Measurements from ENCODE around the gene KRTAP5-9.
"Not testable (repeated sequence)": the region's sequence is repeated elsewhere in the genome, so short reads cannot be mapped to it uniquely, and the experiment has no call there.

Gene KRTAP5-9

DNA sequence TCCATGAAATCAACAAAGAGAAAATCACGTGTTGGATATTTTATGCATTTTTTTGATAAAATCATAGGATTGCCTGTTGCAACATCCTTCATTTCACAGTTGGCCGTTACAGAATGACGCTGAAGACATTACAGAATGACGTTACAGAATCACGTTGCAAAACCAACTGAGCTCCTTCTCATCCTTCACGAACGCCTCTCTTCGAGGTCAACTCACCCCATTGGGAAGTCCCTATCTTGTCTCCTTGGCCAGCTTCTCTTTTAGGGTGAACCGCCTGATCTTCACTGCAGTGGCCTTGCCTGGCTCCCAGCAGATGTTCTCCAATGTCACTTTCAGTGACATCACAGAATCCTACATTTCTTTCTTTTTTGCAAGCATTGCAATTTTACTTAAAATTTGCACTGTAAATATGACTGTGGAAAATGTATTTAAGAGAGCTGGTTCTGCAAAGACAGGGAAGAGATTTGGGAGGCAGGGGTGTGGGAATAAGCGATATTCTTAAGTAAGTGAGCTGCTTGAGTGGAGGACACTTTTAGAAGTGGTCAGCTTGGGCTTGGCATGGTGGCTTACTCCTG is 16.1 kb upstream of the KRTAP5-9 start:
- no peak for DNase-seq (ENCODE audit: low spot score)
- no peak for TF ChIP-seq CTCF (IDR thresholded peaks at IDR 0.05; ENCODE audit: borderline replicate concordance, control extremely low read depth, extremely low read depth, insufficient read depth, missing control alignments)
- in situ Hi-C loops (cut with MboI; ENCODE audit: low sequenced_read_pairs, unreplicated experiment): no loop called here

DNA sequence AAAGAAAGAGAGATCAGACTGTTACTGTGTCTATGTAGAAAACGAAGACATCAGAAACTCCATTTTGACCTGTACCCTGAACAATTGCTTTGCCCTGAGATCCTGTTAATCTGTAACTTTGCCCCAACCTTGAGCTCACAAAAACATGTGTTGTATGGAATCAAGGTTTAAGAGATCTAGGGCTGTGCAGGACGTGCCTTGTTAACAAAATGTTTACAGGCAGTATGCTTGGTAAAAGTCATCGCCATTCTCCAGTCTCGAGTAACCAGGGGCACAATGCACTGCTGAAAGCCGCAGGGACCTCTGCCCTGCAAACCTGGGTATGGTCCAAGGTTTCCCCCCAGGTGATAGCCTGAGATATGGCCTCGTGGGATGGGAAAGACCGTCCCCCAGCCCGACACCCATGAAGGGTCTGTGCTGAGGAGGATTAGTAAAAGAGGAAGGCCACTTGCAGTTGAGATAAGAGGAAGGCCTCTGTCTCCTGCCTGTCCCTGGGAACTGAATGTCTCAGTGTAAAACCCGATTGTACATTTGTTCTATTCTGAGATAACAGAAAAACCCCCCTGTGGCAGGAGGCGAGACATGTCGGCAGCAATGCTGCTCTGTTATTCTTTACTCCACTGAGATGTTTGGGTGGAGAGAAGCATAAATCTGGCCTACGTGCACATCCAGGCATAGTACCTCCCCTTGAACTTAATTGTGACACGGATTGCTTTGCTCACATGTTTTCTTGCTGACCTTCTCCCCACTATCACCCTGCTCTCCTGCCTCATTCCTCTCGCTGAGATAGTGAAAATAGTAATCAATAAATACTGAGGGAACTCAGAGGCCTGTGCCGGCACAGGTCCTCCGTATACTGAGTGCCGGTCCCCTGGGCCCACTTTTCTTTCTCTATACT is 13.3 kb upstream of the KRTAP5-9 start:
- DNase-seq (ENCODE audit: low spot score); in situ Hi-C loops (cut with MboI; ENCODE audit: low sequenced_read_pairs, unreplicated experiment): not testable (repeated sequence)

GRCh38 chr11:71535825-71536224 is 12.4 kb upstream of the KRTAP5-9 start:
- in situ Hi-C loops (cut with MboI; ENCODE audit: low sequenced_read_pairs, unreplicated experiment): no loop called here
- no peak for TF ChIP-seq CTCF (IDR thresholded peaks at IDR 0.05; ENCODE audit: borderline replicate concordance, control extremely low read depth, extremely low read depth, insufficient read depth, missing control alignments)

DNA sequence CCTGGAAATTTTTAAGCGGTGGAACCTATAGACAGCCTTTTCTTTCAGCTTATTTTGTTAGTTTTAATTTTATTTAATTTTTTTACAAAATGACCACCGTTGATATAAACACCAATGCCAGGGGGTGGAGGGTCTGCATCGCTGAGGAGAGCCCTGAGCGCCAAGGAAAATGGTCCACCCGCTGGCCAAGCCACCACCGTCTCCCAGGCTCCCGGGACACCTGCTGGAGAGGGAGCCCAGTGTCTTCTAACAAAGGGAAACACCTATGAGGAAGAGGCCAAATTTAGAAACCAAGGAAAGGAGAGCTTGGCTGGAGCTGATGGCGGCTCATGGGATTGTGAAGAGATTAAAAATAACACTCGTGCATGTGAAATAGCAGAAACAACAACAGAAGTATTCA is 10.7 kb upstream of the KRTAP5-9 start:
- TF ChIP-seq CTCF (IDR thresholded peaks at IDR 0.05; ENCODE audit: borderline replicate concordance, control extremely low read depth, extremely low read depth, insufficient read depth, missing control alignments): no peak
- in situ Hi-C loops (cut with MboI; ENCODE audit: low sequenced_read_pairs, unreplicated experiment): no loop called here
- DNase-seq (ENCODE audit: low spot score): no peak

More at GRCh38 chr11:71535825-71536224, 12.4 kb upstream of the KRTAP5-9 start:
- DNase-seq (ENCODE audit: low spot score): no peak

DNA sequence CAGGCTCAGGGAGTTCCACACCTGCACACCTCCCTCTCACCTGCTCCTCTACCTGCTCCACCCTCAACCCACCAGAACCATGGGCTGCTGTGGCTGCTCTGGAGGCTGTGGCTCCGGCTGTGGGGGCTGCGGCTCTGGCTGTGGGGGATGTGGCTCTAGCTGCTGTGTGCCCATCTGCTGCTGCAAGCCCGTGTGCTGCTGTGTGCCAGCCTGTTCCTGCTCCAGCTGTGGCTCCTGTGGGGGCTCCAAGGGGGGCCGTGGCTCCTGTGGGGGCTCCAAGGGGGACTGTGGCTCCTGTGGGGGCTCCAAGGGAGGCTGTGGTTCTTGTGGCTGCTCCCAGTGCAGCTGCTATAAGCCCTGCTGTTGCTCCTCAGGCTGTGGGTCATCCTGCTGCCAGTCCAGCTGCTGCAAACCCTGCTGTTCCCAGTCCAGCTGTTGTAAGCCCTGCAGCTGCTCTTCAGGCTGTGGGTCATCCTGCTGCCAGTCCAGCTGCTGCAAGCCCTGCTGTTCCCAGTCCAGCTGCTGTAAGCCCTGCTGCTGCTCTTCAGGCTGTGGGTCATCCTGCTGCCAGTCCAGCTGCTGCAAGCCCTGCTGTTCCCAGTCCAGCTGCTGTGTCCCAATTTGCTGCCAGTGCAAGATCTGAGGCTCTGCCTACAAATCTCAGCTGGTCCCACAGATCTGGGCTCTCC is 10.1 kb upstream of the KRTAP5-9 start, which contains the start of gene KRTAP5-8:
TSS of gene KRTAP5-8 (plus strand) at position 49 of the 689 bp plus-strand sequence. CDS start at position 80, 31 bp downstream.
- DNase-seq (ENCODE audit: low spot score); in situ Hi-C loops (cut with MboI; ENCODE audit: low sequenced_read_pairs, unreplicated experiment): not testable (repeated sequence)

GRCh38 chr11:71538666-71538990 is 9.6 kb upstream of the KRTAP5-9 start:
- in situ Hi-C loops (cut with MboI; ENCODE audit: low sequenced_read_pairs, unreplicated experiment): no loop called here
- DNase-seq (ENCODE audit: low spot score): no peak

GRCh38 chr11:71539017-71539416 is 9.2 kb upstream of the KRTAP5-9 start:
- no peak for DNase-seq (ENCODE audit: low spot score)
- no peak for TF ChIP-seq CTCF (IDR thresholded peaks at IDR 0.05; ENCODE audit: borderline replicate concordance, control extremely low read depth, extremely low read depth, insufficient read depth, missing control alignments)
- in situ Hi-C loops (cut with MboI; ENCODE audit: low sequenced_read_pairs, unreplicated experiment): no loop called here

More at GRCh38 chr11:71538666-71538990, 9.6 kb upstream of the KRTAP5-9 start:
- no peak for TF ChIP-seq CTCF (IDR thresholded peaks at IDR 0.05; ENCODE audit: borderline replicate concordance, control extremely low read depth, extremely low read depth, insufficient read depth, missing control alignments)

- in situ Hi-C loops (cut with MboI; ENCODE audit: low sequenced_read_pairs, unreplicated experiment): not testable (repeated sequence)
- DNase-seq (ENCODE audit: low spot score): peak; percentile 68
These were observed 8.2 kb upstream of the KRTAP5-9 start for GRCh38 chr11:71539971-71540370.

DNA sequence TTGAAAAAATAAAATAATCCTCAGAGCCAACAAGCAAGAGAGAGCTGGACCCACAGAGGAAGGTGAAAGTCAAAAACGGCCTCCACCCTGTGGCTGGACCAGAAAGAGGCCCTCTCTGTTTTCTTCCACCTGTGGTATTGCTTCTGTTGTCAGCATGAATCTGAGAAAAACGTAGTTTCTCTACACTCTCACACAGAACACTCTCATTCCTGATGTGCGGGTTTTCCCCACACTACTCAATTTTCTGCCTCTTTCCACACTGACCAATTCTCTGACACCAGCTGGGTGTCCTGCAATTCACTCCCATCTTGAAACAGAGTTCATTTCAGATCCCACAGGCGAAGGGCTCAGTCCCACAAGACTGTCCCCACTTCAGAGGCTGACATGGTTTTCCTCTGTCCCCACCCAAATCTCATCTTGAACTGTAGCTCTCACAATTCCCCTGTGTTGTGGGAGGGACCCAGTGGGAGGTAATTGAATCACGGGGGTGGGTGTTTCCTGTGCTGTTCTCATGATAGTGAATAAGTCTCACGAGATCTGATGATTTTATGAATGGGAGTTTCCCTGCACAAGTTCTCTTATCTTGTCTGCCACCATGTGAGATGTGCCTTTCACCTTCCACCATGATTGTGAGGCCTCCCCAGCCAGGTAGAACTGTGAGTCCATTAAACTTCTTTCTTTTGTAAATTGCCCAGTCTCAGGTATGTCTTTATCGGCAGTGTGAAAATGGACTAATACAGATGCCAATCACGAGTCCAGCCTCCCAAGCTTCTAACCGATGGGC is 7.5 kb upstream of the KRTAP5-9 start:
- in situ Hi-C loops (cut with MboI; ENCODE audit: low sequenced_read_pairs, unreplicated experiment): not testable (repeated sequence)

More for the DNA sequence above, 7.5 kb upstream of the KRTAP5-9 start:
- DNase-seq (ENCODE audit: low spot score): peak; percentile 60

Data from GM13976 (cell line).